GM18505 (cell line): Measurements from ENCODE around the gene DGKD.
A peak's percentile ranks its signal among the peaks of the same experiment; 100 is the strongest.

Experiments used
- ATAC-seq: cut with Tn5 transposase; IDR thresholded peaks from one replicate; pipeline ENCODE4 v1.9.1; 2021; ENCODE audit not compliant: unreplicated experiment
- POLR2A ChIP-seq: IDR thresholded peaks from 4 replicates; pipeline ENCODE4 v1.6.1; 2011; ENCODE audit warnings: borderline replicate concordance; ENCODE audit not compliant: insufficient read depth, insufficient read length; ENCODE audit errors: extremely low read depth

Gene DGKD

GRCh38 chr2:233439191-233439590 is 84.9 kb downstream of the DGKD start:
- no peak for TF ChIP-seq POLR2A
- ATAC-seq, result no peak

- TF ChIP-seq POLR2A, result no peak
Measured at GRCh38 chr2:233440314-233440713, 86.0 kb downstream of the DGKD start.

GRCh38 chr2:233440714-233441113 is 86.4 kb downstream of the DGKD start:
- ATAC-seq, result no peak
- TF ChIP-seq POLR2A, result no peak

More at GRCh38 chr2:233440314-233440713, 86.0 kb downstream of the DGKD start:
- no peak for ATAC-seq

- ATAC-seq, result no peak
- no peak for TF ChIP-seq POLR2A
Measured at GRCh38 chr2:233441161-233442027, 87.1 kb downstream of the DGKD start.

GRCh38 chr2:233442028-233442310 is 87.7 kb downstream of the DGKD start:
- TF ChIP-seq POLR2A, result no peak
- no peak for ATAC-seq

GRCh38 chr2:233443511-233444183 is 89.4 kb downstream of the DGKD start:
- no peak for ATAC-seq
- TF ChIP-seq POLR2A, result no peak

- ATAC-seq, result no peak
- no peak for TF ChIP-seq POLR2A
Measured at GRCh38 chr2:233444501-233444900, 90.2 kb downstream of the DGKD start.

GRCh38 chr2:233445152-233445830 is 91.0 kb downstream of the DGKD start:
- TF ChIP-seq POLR2A, result no peak
- no peak for ATAC-seq

GRCh38 chr2:233446121-233446520 is 91.8 kb downstream of the DGKD start:
- TF ChIP-seq POLR2A, result no peak
- no peak for ATAC-seq

- TF ChIP-seq POLR2A, result no peak
Measured at GRCh38 chr2:233446606-233447305, 92.5 kb downstream of the DGKD start.

GRCh38 chr2:233447506-233448219 is 93.4 kb downstream of the DGKD start:
- no peak for TF ChIP-seq POLR2A
- no peak for ATAC-seq

More at GRCh38 chr2:233446606-233447305, 92.5 kb downstream of the DGKD start:
- no peak for ATAC-seq

- TF ChIP-seq POLR2A, result no peak
- no peak for ATAC-seq
Measured at GRCh38 chr2:233448220-233448559, 93.9 kb downstream of the DGKD start.

- TF ChIP-seq POLR2A, result no peak
- no peak for ATAC-seq
Measured at GRCh38 chr2:233448575-233448974, 94.3 kb downstream of the DGKD start.

GRCh38 chr2:233449081-233449901 is 95.0 kb downstream of the DGKD start:
- TF ChIP-seq POLR2A, result peak; percentile 9
- ATAC-seq, result no peak
